Loucy (cell line): Measurements from ENCODE around the gene ALG12.

ENCODE experiments used
- H2AFZ ChIP-seq: fragments of 200-600 bp; sonication (generic); 2 replicates; pipeline ENCODE4 v1.6.0; 2016; ENCODE audit warnings: antibody characterized with exemption, mild to moderate bottlenecking, low read length, moderate library complexity
- H3F3A ChIP-seq: fragments of 200-600 bp; 2 replicates; pipeline ENCODE4 v1.6.0; 2016; ENCODE audit warnings: antibody characterized with exemption, low read depth, mild to moderate bottlenecking
- H3K27me3 ChIP-seq: fragments of 200-600 bp; sonication (generic); 2 replicates; pipeline ENCODE4 v1.6.1; 2014; ENCODE audit warnings: low read length, mild to moderate bottlenecking; ENCODE audit not compliant: insufficient read depth, poor library complexity, severe bottlenecking
- H3K36me3 ChIP-seq: fragments of 200-600 bp; sonication (generic); 2 replicates; pipeline ENCODE4 v1.6.1; 2016; ENCODE audit warnings: low read length; ENCODE audit not compliant: insufficient read depth
- H3K4me1 ChIP-seq: fragments of 200-600 bp; sonication (generic); 2 replicates; pipeline ENCODE4 v1.5.1; 2014; ENCODE audit warnings: low read length, mild to moderate bottlenecking; ENCODE audit not compliant: insufficient read depth, poor library complexity, severe bottlenecking
- H3K4me2 ChIP-seq: fragments of 200-600 bp; sonication (generic); 2 replicates; pipeline ENCODE4 v1.6.0; 2014; ENCODE audit warnings: antibody characterized with exemption, low read length, low read depth, mild to moderate bottlenecking; ENCODE audit not compliant: poor library complexity, severe bottlenecking
- H3K4me3 ChIP-seq: fragments of 200-600 bp; sonication (generic); 2 replicates; pipeline ENCODE4 v1.5.1; 2014; ENCODE audit warnings: low read length, mild to moderate bottlenecking, mixed read lengths; ENCODE audit not compliant: poor library complexity, severe bottlenecking
- H3K79me2 ChIP-seq: fragments of 200-600 bp; sonication (generic); 2 replicates; pipeline ENCODE4 v1.6.1; 2014; ENCODE audit warnings: low read length; ENCODE audit not compliant: insufficient read depth
- H3K9ac ChIP-seq: fragments of 200-600 bp; sonication (generic); 2 replicates; pipeline ENCODE4 v1.6.0; 2014; ENCODE audit warnings: mild to moderate bottlenecking, low read depth, low read length, moderate library complexity; ENCODE audit not compliant: poor library complexity, severe bottlenecking
- H3K9me2 ChIP-seq: fragments of 200-600 bp; sonication (generic); replicated peaks from 2 replicates; pipeline ENCODE4 v1.6.1; 2016; ENCODE audit warnings: low read depth, low read length, mixed read lengths
- H3K9me3 ChIP-seq: fragments of 200-600 bp; sonication (generic); 2 replicates; pipeline ENCODE4 v1.6.1; 2014; ENCODE audit warnings: mild to moderate bottlenecking, antibody characterized with exemption, low read length, low read depth; ENCODE audit not compliant: insufficient read depth
- H4K20me1 ChIP-seq: fragments of 200-600 bp; sonication (generic); 2 replicates; pipeline ENCODE4 v1.6.0; 2014; ENCODE audit warnings: antibody characterized with exemption, low read length, mild to moderate bottlenecking; ENCODE audit not compliant: insufficient read depth, poor library complexity, severe bottlenecking
- EZH2phosphoT487 ChIP-seq: fragments of 200-600 bp; IDR thresholded peaks from 2 replicates; pipeline ENCODE4 v1.6.1; 2018; ENCODE audit warnings: antibody characterized with exemption, mild to moderate bottlenecking, moderate library complexity, borderline replicate concordance
- TF ChIP-seq, protein P1 (sequence below): fragments of 200-600 bp; sonication (generic); conservative IDR thresholded peaks from 2 replicates; pipeline ENCODE4 v1.5.1; 2014; ENCODE audit warnings: mild to moderate bottlenecking, antibody characterized with exemption, low read length

Gene ALG12

DNA sequence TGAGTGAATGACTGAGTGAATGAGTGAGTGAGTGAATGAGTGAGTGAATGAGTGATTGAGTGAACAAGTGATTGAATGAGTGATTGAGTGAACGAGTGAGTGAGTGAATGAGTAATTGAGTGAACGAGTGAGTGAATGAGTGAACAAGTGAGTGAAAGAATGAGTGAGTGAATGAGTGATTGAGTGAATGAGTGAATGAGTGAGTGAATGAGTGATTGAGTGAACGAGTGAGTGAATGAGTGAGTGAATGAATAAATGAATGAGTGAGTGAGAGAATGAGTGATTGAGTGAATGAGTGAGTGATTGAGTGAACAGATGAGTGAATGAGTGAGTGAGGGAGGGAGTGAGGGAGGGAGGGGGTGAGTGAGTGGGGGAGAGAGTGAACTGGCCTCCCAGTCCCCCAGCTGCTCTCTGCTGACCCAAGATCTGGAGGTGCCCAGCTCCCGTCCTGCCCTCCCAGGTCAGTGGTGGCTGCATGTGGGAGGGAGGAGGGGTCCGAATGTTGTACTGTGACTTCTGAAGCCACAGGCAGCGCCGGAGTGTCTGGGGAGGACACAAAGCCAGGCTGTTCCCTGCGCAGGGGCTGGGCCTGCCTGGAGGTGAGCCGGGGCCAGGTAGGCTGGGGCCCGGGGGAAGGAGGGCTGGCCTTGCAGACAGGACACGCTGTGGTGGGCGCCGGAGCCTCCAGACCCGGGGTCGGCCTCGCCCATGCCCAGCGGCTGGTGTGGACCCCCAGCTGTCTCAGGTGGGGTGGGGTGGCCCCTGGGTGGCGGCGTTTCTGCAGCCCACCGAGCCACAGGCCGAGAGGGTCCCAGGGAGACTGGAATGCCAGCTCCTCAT lies 24.5 kb upstream of the ALG12 start:
- Histone ChIP-seq H3K4me2 (no peak overlapping the region), H3K79me2 (no peaks in the 10 kb centered on the region), H3K4me3 (no peak overlapping the region), H3K27me3 (no peaks in the 10 kb centered on the region), H3K4me1 (peaks cover 6% of the 10 kb centered on the region), H3F3A (0 out of 2 replicates have a peak, but pooled peaks cover 5% of the 10 kb centered on the region), H4K20me1 (no peaks in the 10 kb centered on the region), H3K9me3 (no peaks in the 10 kb centered on the region), H3K36me3 (no peaks in the 10 kb centered on the region), H3K9ac (no peak overlapping the region), H2AFZ (no peak overlapping the region), H3K9me2 (no peaks in the 10 kb centered on the region)
- TF ChIP-seq EZH2phosphoT487 = no peak
- TF ChIP-seq, protein P1, sequence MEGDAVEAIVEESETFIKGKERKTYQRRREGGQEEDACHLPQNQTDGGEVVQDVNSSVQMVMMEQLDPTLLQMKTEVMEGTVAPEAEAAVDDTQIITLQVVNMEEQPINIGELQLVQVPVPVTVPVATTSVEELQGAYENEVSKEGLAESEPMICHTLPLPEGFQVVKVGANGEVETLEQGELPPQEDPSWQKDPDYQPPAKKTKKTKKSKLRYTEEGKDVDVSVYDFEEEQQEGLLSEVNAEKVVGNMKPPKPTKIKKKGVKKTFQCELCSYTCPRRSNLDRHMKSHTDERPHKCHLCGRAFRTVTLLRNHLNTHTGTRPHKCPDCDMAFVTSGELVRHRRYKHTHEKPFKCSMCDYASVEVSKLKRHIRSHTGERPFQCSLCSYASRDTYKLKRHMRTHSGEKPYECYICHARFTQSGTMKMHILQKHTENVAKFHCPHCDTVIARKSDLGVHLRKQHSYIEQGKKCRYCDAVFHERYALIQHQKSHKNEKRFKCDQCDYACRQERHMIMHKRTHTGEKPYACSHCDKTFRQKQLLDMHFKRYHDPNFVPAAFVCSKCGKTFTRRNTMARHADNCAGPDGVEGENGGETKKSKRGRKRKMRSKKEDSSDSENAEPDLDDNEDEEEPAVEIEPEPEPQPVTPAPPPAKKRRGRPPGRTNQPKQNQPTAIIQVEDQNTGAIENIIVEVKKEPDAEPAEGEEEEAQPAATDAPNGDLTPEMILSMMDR = no peak

DNA sequence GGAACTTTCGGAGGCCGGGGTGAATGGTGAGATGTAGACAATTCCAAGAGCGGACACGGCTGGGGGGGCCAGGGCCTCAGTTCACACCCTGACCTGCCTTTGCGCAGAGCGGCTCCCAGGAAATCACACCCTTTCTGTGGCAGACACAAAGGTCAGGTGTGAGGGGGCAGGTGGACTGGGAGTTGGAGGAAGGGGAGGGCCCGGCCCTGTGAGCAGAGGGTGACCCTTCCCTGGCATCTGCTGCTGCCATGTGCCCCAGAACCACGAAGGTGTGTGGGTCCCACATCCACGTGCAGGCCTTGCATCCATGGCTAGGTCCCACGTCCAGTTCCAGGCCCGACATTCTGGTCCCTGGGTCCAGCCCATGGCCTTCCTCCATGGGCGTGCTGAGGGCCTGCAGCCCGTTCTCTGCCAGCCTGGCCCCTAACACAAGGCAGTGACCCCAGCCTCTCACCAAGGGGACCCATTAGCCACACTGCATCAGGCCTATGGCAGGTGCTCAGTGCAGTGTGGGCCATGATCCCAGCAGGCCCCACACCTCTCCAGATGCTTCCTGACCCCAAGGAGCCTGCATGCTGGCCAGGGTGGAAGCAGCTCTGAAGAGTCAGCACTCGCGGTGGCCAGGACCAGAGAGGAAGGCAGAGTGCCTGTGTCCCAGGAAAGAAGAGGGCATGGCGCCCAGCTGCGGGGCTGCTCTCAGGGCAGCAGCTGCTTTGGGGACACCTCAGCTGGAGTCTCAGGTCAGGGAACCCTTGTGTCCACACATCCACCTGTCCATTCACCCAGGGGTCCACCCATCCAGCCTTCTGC lies 23.5 kb upstream of the ALG12 start:
- H3K4me2 ChIP-seq = no peak overlapping the region
- no peaks in the 10 kb centered on the region for H3K27me3 ChIP-seq
- no peaks in the 10 kb centered on the region for H3K36me3 ChIP-seq
- peaks cover 17% of the 10 kb centered on the region for H3K4me1 ChIP-seq
- H3K79me2 ChIP-seq = no peaks in the 10 kb centered on the region
- 0 out of 2 replicates have a peak, but pooled peaks cover 5% of the 10 kb centered on the region for H3F3A ChIP-seq
- H3K9me3 ChIP-seq = no peaks in the 10 kb centered on the region
- no peaks in the 10 kb centered on the region for H4K20me1 ChIP-seq
- H3K9me2 ChIP-seq = no peaks in the 10 kb centered on the region
- H2AFZ ChIP-seq = no peak overlapping the region
- no peak for TF ChIP-seq EZH2phosphoT487
- TF ChIP-seq, protein P1 = no peak
- no peak overlapping the region for H3K4me3 ChIP-seq
- no peak overlapping the region for H3K9ac ChIP-seq

DNA sequence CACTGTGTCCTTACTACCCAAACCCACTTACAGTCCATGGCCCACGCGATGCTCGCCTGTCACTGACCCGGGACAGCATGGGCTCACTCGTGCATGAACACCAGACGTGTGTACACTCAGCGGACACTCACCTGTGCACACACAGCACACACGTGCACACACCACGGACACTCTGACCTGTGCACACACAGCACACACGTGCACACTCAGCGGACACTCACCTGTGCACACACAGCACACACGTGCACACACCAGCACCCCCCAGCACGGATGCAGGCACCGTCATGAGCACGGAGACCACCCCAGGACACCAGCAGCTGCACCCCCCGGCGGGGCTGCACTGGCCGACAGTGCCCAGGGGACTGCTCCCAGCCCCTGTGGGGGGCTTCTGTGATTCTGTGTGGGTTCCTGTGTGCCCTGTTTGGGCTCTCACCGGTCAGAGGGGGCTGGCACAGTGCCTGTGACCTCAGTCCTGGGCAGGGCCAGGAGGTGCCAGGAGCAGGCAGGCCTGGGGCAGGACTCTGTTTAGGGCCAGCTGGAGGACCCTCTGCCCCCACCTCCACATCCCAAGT lies 20.4 kb upstream of the ALG12 start:
- H3K79me2 ChIP-seq = no peaks in the 10 kb centered on the region
- no peaks in the 10 kb centered on the region for H3K27me3 ChIP-seq
- no peak overlapping the region for H3K4me2 ChIP-seq
- H3K4me3 ChIP-seq = no peak overlapping the region
- H4K20me1 ChIP-seq = no peaks in the 10 kb centered on the region
- peaks cover 2% of the 10 kb centered on the region; the same call in 1 of the 2 replicates for H3F3A ChIP-seq
- peaks cover 29% of the 10 kb centered on the region for H3K4me1 ChIP-seq
- H3K9me2 ChIP-seq = no peaks in the 10 kb centered on the region
- H3K36me3 ChIP-seq = no peaks in the 10 kb centered on the region
- H3K9ac ChIP-seq = no peak overlapping the region
- no peak overlapping the region for H2AFZ ChIP-seq
- no peaks in the 10 kb centered on the region for H3K9me3 ChIP-seq
- TF ChIP-seq, protein P1 = no peak
- no peak for TF ChIP-seq EZH2phosphoT487
